DOHH2 (cell line): ENCODE results near the gene SOBP.

Experiments
- EZH2phosphoT487 ChIP-seq: fragments of 200-600 bp; sonication (generic); IDR thresholded peaks from 2 replicates; pipeline ENCODE4 v1.6.1; 2017; ENCODE audit warnings: borderline replicate concordance, mild to moderate bottlenecking, antibody characterized with exemption, low read length, moderate library complexity, mixed read lengths
- TF ChIP-seq, protein P1 (sequence below): fragments of 200-600 bp; sonication (generic); IDR thresholded peaks from one replicate; pipeline ENCODE4 v1.5.1; 2014; ENCODE audit warnings: antibody characterized with exemption, mild to moderate bottlenecking, low read depth, low read length; ENCODE audit not compliant: poor library complexity, severe bottlenecking

DNA sequence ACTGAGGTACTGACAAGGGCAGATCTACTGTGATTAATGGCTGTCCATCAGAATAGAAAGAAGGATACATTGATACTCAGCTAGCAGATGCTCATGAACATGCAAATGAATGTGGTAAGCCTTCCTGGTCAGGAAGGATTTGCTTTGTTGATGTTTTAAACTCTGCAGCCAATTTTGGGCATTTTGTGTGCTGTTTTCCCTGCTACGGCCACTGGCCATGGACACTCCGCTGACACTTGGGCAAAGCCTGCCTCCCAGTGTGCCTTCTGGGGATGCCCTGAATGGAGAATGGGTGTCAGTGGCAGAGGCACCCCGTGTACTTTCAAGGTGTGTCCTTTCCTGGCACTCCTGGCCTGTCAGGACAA is 113.1 kb downstream of the SOBP start:
- TF ChIP-seq, protein P1, sequence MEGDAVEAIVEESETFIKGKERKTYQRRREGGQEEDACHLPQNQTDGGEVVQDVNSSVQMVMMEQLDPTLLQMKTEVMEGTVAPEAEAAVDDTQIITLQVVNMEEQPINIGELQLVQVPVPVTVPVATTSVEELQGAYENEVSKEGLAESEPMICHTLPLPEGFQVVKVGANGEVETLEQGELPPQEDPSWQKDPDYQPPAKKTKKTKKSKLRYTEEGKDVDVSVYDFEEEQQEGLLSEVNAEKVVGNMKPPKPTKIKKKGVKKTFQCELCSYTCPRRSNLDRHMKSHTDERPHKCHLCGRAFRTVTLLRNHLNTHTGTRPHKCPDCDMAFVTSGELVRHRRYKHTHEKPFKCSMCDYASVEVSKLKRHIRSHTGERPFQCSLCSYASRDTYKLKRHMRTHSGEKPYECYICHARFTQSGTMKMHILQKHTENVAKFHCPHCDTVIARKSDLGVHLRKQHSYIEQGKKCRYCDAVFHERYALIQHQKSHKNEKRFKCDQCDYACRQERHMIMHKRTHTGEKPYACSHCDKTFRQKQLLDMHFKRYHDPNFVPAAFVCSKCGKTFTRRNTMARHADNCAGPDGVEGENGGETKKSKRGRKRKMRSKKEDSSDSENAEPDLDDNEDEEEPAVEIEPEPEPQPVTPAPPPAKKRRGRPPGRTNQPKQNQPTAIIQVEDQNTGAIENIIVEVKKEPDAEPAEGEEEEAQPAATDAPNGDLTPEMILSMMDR: no peak
- TF ChIP-seq EZH2phosphoT487: no peak
